Motor neuron (in vitro differentiated cells): ENCODE measurements around the gene NAGS. TPM values are rescaled to one million over a fixed set of nuclear protein-coding genes. Genes with fewer than 3 reads are reported as not detected.
"Not testable (repeated sequence)": the region's sequence is repeated elsewhere in the genome, so short reads cannot be mapped to it uniquely, and the experiment has no call there.

ENCODE experiments used
- ATAC-seq, 8 experiments: fragments of 200-7000 bp; cut with Tn5 transposase; replicated peaks in 6 of 8; 2 replicates each; pipeline ENCODE4 v1.8.0; 2021; ENCODE audit warnings: mild to moderate bottlenecking in 8 of 8, moderate library complexity in 8 of 8
- H3K27ac ChIP-seq, 2 donors: fragments of 250-450 bp; sonication (Bioruptor Pico); 2 replicates each; pipeline ENCODE4 v1.9.0; 2021; ENCODE audit warnings: antibody characterized with exemption in 2 of 2, mild to moderate bottlenecking in 2 of 2, moderate library complexity in 1 of 2
- H3K4me1 ChIP-seq, 2 donors: fragments of 250-450 bp; sonication (Bioruptor Pico); replicated peaks in 1 of 2; 2 replicates each; pipeline ENCODE4 v1.6.1; 2021; ENCODE audit warnings: antibody characterized with exemption in 2 of 2, mild to moderate bottlenecking in 2 of 2, moderate library complexity in 1 of 2
- H3K4me3 ChIP-seq, 5 donors: fragments of 250-450 bp; sonication (Bioruptor Pico); 2 replicates each; pipeline ENCODE4 v1.9.0; 2021; ENCODE audit warnings: antibody characterized with exemption in 5 of 5, mild to moderate bottlenecking in 5 of 5, moderate library complexity in 4 of 5
- WGBS, 10 experiments: fragments of 450-650 bp; shearing (Covaris generic); methylation state at CpG; one replicate each; pipeline ENCODE4 v1.0.0; 2022; 5-methylcytosine and 5-hydroxymethylcytosine counted together
- in situ Hi-C, 9 experiments: fragments of 400-800 bp; cut with MboI; loops; one replicate each; pipeline ENCODE4 v1.15.0; 2021; ENCODE audit warnings: low sequenced_read_pairs in 9 of 9, low pct_unique_long_range_greater_than_20kb in 2 of 9; ENCODE audit not compliant: unreplicated experiment in 9 of 9
- total RNA-seq, 8 experiments: library from RNA; unstranded; fragments of 300-600 nt; gene quantifications; 2 replicates each; pipeline versions ENCODE4 v1.2.3 to v1.2.4, GENCODE V29; 2022

The NAGS gene
- total RNA-seq, 8 experiments from 2014 or later = 0.31 to 3.4 (median 1.4) TPM

GRCh38 chr17:43987131-43988021 is 17.0 kb upstream of the NAGS start:
- in situ Hi-C loops = no loop called here
- Histone ChIP-seq H3K4me3 (no peak overlapping the region), H3K4me1 (peaks cover 0 to 6% of the 10 kb centered on the region in 2 donors), H3K27ac (no peak overlapping the region)
- no peak for ATAC-seq
- 33 to 100% (median 53%) methylated on average over 1 to 6 of the region's 12 CpGs; no CpG with 5 or more reads in 2 of the 10 experiments for WGBS, 10 experiments

DNA sequence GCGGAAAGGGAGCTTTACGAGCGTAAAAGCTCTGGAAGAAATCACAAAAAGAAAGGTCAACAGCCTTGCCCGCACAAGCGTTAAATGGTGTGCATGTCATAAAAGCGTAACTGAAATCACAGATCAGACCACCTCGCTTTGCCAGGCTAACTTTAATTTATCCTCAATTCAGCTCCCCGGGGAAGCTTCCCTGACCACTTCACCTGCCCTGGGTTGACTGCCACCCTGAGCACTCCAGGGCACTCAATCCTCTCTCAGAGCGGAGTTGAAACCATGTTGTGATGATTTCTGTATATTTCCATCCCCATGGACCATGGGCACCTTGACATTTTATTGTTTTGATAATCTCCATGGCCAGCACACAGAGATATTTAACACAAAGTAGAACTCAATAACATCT is 16.1 kb upstream of the NAGS start:
- 0 to 100% (median 82%) methylated on average over 1 to 9 of the region's 9 CpGs for WGBS, 10 experiments

DNA sequence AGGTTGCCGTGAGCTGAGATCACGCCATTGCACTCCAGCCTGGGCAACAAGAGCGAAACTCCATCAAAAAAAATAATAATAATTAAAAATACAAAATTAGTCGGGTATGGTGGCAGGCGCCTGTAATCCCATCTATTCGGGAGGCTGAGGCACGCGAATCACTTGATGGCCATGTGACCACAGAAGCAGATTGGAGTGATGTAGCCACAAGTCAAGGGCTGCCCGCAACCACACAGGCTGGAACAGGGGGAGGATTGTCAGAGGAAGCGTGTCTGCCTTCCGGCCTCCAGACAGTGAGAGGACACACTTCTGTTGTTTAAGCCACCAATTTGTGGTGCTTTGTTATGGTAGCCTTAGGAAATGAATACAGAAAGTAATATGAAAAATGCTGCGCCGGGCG is 11.8 kb upstream of the NAGS start:
- 84 to 100% (median 96%) methylated on average over 2 to 6 of the region's 14 CpGs; no CpG with 5 or more reads in 4 of the 10 experiments for WGBS, 10 experiments
- peaks cover 0 to 6% of the 10 kb centered on the region in 2 donors for H3K4me1 ChIP-seq
- no peak overlapping the region for H3K27ac ChIP-seq
- no peak overlapping the region for H3K4me3 ChIP-seq
- in situ Hi-C loops = loop anchor here in 2 of 9 experiments (10.0 kb wide), 1 partner anchor 48 kb away; the partner anchor contains the start of gene PPY (in 2 of the 2)
- no peak for ATAC-seq

More for the DNA sequence above, 16.1 kb upstream of the NAGS start:
- no peak overlapping the region for H3K4me3 ChIP-seq
- ATAC-seq = no peak
- no peak overlapping the region for H3K27ac ChIP-seq
- H3K4me1 ChIP-seq = peaks cover 0 to 6% of the 10 kb centered on the region in 2 donors
- in situ Hi-C loops = no loop called here

GRCh38 chr17:43994272-43995149 is 9.9 kb upstream of the NAGS start:
- 4 to 52% (median 30%) methylated on average over 2 to 10 of the region's 52 CpGs; no CpG with 5 or more reads in 7 of the 10 experiments for WGBS, 10 experiments
- no peak overlapping the region for H3K27ac ChIP-seq
- peak overlapping the region; percentile 10 to 24 (median 21) for H3K4me3 ChIP-seq
- in situ Hi-C loops = loop anchor here in 3 of 9 experiments (5.0 to 10.0 kb wide), 2 partner anchors 50 to 52 kb away; partner anchors contain the start of gene PPY (in 3 of the 3)
- peak; percentile 92 to 98 (median 97) for ATAC-seq
- no peaks in the 10 kb centered on the region for H3K4me1 ChIP-seq

DNA sequence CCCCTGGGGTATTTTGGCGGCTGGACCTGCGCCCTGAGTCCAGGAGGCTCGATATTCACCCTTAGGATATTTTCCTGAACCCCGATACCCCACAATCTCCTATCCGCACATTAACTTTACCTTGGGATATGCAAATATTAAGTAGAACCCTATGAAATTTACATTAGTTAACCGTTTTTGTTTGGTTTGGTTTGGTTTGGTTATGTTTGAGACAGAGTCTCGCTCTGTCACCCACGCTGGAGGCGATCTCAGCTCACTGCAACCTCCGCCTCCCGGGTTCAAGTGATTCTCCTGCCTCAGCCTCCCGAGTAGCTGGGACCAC is 9.3 kb upstream of the NAGS start:
- Histone ChIP-seq H3K27ac (no peak overlapping the region), H3K4me3 (peak overlapping the region in 1 of 5 donors; percentile 24), H3K4me1 (no peaks in the 10 kb centered on the region)
- in situ Hi-C loops = loop anchor here in 3 of 9 experiments (5.0 to 10.0 kb wide), 2 partner anchors 50 to 53 kb away; partner anchors contain the start of gene PPY (in 3 of the 3)
- WGBS, 10 experiments = 0 to 50% (median 17%) methylated on average over 1 to 10 of the region's 12 CpGs; no CpG with 5 or more reads in 2 of the 10 experiments
- no peak for ATAC-seq

- not testable (repeated sequence) for H3K4me3 ChIP-seq, H3K4me1 ChIP-seq, ATAC-seq, H3K27ac ChIP-seq
- in situ Hi-C loops = loop anchor here in 3 of 9 experiments (5.0 to 10.0 kb wide), 2 partner anchors 52 to 55 kb away; partner anchors contain the start of gene PPY (in 3 of the 3)
- 40 to 100% (median 90%) methylated on average over 1 to 5 of the region's 5 CpGs for WGBS, 10 experiments
Measured at GRCh38 chr17:43997180-43997579, 7.2 kb upstream of the NAGS start.

- no peaks in the 10 kb centered on the region for H3K4me1 ChIP-seq
- H3K27ac ChIP-seq = no peak overlapping the region
- in situ Hi-C loops = loop anchor here in 3 of 9 experiments (5.0 to 10.0 kb wide), 2 partner anchors 54 to 56 kb away; partner anchors contain the start of gene PPY (in 3 of the 3)
- no peak for ATAC-seq
- H3K4me3 ChIP-seq = no peak overlapping the region
- 15 to 100% (median 50%) methylated on average over 1 to 3 of the region's 3 CpGs; no CpG with 5 or more reads in 4 of the 10 experiments for WGBS, 10 experiments
Measured at GRCh38 chr17:43998552-43998951, 5.9 kb upstream of the NAGS start.

- in situ Hi-C loops = loop anchor here in 3 of 9 experiments (5.0 to 10.0 kb wide), 2 partner anchors 54 to 57 kb away; partner anchors contain the start of gene PPY (in 3 of the 3)
- Histone ChIP-seq H3K4me3 (no peak overlapping the region), H3K4me1 (no peaks in the 10 kb centered on the region), H3K27ac (no peak overlapping the region)
- WGBS, 10 experiments = 38 to 60% (median 50%) methylated on average over 1 to 3 of the region's 4 CpGs; no CpG with 5 or more reads in 7 of the 10 experiments
- ATAC-seq = no peak
Measured at GRCh38 chr17:43999024-43999423, 5.4 kb upstream of the NAGS start.

- H3K4me3 ChIP-seq = no peak overlapping the region
- H3K27ac ChIP-seq = no peak overlapping the region
- peaks cover 4% of the 10 kb centered on the region in 2 donors for H3K4me1 ChIP-seq
- ATAC-seq = no peak
- in situ Hi-C loops = no loop called here
- WGBS, 10 experiments = 43 to 100% (median 76%) methylated on average over 1 to 11 of the region's 12 CpGs; no CpG with 5 or more reads in 2 of the 10 experiments
Measured at GRCh38 chr17:44000141-44000860, 4.1 kb upstream of the NAGS start.

- Histone ChIP-seq H3K4me3 (no peak overlapping the region), H3K4me1 (peaks cover 4% of the 10 kb centered on the region in 2 donors), H3K27ac (no peak overlapping the region)
- ATAC-seq = no peak
- in situ Hi-C loops = no loop called here
- WGBS, 10 experiments = 68 to 100% (median 90%) methylated on average over 1 to 4 of the region's 6 CpGs; no CpG with 5 or more reads in 5 of the 10 experiments
Measured at GRCh38 chr17:44000871-44001460, 3.5 kb upstream of the NAGS start.

GRCh38 chr17:44001461-44001920 is 2.9 kb upstream of the NAGS start:
- in situ Hi-C loops = no loop called here
- Histone ChIP-seq H3K4me1 (peaks cover 4% of the 10 kb centered on the region in 2 donors), H3K27ac (no peak overlapping the region), H3K4me3 (no peak overlapping the region)
- no peak for ATAC-seq
- 60% methylated on average over 1 of the region's 2 CpGs; no CpG with 5 or more reads in 9 of the 10 experiments for WGBS, 10 experiments
